ENCODE measurements around the gene CNNM4. TPM values are rescaled to one million over a fixed set of nuclear protein-coding genes. Genes with fewer than 3 reads are reported as not detected.
A peak's percentile ranks its signal among the peaks of the same experiment; 100 is the strongest.

The CNNM4 gene
- polyA plus RNA-seq, 4 donors, result 12.5 to 13.8 (median 13.2) TPM

DNA sequence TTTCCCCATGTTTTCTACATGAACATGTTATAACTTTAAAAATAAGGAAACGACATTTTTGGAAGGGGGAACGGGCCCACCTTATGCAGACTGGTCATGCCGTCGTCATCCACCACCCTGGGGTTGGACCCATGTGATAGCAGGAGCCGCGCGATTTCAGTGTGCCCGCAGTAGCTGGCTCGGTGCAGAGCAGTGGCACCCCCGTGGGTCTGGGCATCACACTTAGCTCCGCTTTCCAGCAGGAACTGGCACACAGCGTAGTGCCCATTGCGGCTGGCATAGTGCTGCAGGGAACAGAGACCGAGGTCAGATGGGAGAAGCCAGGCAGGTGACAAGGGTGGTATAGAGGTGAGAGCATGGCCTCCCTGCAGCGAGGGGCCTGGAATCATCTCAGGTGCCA lies 92.6 kb downstream of the CNNM4 start:
- DNase-seq (ENCODE audit: low read depth in 4 of 4, low spot score in 3 of 4), result no peak

DNA sequence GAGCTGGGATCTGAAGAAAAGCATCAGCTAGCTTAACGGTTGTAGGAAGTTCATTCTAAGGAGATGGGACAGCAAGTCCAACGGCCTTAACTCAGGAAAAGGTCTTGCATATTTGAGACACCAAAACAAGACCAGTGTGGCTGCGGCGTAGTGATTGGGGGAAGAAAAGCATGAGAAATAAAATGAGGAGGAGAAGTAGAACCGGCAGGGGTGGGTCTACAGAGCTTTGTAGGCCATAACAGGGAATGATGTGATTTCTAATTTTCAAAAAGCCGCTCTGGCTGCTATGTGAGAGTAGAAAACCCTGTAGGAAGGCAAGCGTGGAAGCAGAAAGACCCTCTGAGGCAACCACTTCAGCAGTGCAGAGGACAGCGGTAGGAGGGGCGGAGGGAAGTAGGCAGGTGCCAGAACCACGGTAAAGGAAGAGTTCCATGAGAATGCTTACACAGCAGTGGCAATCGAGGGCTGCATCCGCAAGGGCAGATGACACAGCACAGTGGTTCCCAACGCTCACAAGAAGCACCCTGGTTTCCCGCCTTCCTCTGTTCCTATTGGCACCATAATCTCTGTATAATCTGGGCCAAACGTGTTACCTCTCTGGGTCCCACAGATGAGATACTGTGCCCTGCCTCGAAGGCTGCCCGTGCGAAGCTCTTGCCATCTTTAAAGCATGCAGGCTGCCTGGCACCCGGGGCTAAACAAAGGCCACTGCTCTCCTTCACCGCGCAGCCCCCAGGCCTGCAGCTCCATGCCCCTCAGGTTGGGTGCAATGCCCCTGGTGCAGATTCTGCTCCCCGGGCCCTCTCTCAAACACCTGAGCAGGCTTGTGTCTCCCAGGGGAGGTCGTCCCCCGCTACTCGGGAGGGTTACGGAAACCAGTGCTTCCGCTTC lies 96.3 kb downstream of the CNNM4 start:
- no peak for DNase-seq (ENCODE audit: low read depth in 4 of 4, low spot score in 3 of 4)

DNA sequence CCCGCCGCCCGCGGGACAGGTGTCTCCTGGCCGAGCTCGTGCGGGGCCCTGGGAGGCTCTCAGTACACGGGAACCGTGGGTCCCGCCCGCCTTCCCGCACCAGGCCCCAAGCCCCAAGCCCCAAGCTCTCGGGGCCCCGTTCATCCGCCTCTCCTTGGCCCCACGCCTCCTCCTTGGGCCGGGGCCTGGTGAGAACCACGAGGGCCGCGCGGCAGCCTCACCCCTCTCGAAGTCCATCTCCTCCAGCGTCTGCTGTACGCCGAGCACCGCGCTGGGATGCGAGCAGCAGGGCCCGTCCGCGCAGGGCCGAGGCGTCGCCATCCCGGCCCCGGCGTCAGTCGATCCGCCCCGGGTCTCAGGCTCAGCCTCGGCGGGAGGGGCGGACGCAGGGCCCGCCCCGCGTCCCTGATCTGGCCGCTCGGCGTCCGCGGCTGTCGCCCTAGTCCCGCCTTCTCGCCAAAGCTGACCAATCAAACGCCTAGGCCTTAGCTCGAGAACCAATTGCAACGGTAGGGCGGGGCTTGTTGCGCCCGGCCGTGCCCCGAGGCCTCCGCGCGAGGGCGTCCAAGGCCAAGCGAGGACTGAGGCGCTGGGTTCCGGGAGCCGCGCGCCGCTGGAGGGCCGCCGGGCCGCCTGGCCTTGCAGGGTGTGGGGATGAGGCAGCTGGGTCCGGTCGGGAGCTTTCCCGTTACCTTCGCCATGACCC lies 97.1 kb downstream of the CNNM4 start, which contains the start of gene ANKRD39:
TSS of gene ANKRD39 (minus strand) at position 350 of the 706 bp plus-strand sequence. CDS start at position 321, 29 bp downstream.
- DNase-seq (ENCODE audit: low read depth in 4 of 4, low spot score in 3 of 4), result peak; percentile 97 to 99 (median 99)

DNA sequence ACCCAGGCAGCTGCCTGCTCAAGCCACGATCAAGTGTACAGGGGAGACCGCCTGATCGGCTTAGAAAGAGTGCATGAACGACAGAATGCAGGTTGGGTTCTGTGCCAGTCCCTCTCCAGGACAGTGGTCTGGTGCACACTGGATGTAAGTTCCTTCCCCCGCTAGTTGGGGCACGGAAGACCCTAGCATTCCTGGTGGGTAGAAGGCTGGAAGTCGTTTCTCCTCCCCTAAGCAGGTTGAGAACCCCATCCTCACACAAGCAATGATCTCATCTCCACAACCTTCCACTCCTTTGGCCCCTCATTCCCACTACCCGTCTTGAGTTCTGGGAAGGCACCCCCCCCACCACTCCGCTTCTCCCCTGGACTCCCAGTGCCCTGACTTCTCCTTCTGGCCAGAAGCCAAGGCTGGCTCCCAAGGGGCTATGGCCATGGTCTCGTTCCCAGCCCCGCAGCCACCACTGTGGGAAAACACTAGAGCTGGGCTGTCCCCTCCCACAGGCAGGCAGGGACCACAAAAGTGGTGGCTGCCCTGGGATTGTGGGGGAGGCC lies 98.5 kb downstream of the CNNM4 start:
- no peak for DNase-seq (ENCODE audit: low read depth in 4 of 4, low spot score in 3 of 4)

DNA sequence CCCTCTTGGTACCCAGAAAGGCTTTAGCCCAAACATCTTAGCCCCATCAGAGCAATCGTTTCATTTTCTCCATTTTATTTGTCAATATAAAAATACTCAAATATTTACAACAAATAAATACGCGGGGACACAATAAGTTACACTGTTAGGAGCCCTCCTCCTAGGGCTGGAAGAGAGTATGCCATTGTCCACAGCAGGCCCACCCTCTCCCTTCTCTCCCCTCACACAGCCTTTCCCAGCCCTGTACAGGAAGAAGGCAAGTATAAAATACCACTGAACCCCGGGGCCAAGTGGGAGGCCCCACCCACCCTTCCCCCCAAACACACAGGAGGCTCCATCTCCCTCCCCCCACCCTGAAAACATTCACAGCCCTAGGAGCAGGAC lies 99.0 kb downstream of the CNNM4 start:
- no peak for DNase-seq (ENCODE audit: low read depth in 4 of 4, low spot score in 3 of 4)

DNA sequence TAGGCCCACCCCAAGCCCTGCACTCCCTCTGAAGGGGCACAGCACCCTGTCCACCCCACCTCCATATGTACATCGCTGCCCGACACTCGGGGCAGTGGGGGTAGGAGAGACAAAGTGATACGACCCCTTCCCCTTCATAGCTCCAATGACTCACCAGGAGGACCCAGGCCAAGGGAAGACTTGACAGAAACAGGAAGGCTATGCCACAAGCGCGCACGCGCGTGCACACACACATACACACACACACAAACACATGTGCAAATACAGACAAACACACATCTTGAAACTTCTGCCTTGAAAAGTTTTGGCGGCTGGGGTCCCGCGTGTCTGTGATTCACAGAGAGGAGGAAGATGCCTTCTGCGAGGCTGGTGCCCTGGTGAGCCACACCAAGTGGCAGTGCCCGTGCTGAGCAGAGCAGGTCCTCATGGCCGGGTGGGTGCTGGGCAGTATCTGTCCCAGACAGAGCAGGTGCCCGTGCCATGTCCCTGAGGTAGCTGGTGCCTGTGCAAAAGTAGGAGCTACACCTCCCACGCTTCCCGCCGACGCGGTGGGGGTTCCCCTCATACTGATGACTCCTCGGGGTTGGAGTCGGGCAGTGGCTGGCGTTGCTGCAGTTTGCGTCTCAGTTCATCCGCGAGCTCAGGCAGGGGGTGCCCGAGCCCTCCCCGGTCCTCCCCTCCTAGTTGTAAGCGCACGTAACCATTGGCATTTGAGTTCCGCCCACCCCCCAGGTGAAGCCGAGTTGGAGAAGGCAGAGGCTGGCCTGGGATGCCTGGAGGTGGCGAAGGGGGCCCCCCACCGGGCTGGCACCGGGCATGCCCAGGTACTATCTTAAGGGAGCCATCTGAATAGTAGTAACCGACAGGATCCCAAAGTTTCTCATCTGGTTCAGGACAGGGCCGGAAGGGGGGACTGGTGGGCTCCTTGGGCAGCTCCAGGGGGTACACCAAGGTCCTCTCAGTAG lies 99.6 kb downstream of the CNNM4 start:
- DNase-seq (ENCODE audit: low read depth in 4 of 4, low spot score in 3 of 4), result no peak

DNA sequence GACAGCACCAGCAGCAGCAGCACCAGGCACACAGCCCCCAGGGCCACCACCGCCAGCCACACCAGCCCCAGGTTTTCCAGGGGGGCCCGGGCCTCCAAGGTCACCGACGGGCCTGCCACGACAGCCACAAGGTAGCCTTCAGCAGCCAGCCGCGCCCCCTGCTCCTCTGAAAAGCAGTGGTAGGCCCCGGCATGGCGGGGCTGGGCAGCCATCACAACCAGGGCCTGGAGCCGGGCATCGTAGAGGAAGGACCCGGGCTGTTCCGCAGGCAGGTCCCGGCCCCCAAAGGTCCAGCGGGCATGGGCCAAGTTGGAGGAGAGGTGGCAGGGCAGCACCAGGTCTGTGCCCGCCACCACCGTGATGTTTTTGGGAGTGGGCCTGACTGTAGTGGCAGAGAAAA lies 100.4 kb downstream of the CNNM4 start:
- no peak for DNase-seq (ENCODE audit: low read depth in 4 of 4, low spot score in 3 of 4)

Other genes starting within 250 kb of the CNNM4 start
- 1 to 10 TPM; 4.7 to 5.7 (median 4.9) TPM for gene ARID5A, start 224.2 kb upstream of the CNNM4 start, polyA plus RNA-seq (ENCODE audit: insufficient read length in 4 of 4)
- 10 to 100 TPM; 53.3 to 59.9 (median 54.7) TPM for gene KANSL3, start 122.6 kb upstream of the CNNM4 start, polyA plus RNA-seq (ENCODE audit: insufficient read length in 4 of 4)
- 1 to 10 TPM in 3 of 4 donors, under 1 TPM in 1; 0.82 to 1.2 (median 1.1) TPM for gene FER1L5, start 118.1 kb upstream of the CNNM4 start, polyA plus RNA-seq (ENCODE audit: insufficient read length in 4 of 4)
- gene LMAN2L, start 20.8 kb upstream of the CNNM4 start, polyA plus RNA-seq (ENCODE audit: insufficient read length in 4 of 4), result 10 to 100 TPM; 49.9 to 55.7 (median 52.3) TPM
- 10 to 100 TPM; 29.5 to 40.1 (median 32.7) TPM for gene CNNM3, start 55.4 kb downstream of the CNNM4 start, polyA plus RNA-seq (ENCODE audit: insufficient read length in 4 of 4)
- gene ANKRD23, start 83.1 kb downstream of the CNNM4 start, polyA plus RNA-seq (ENCODE audit: insufficient read length in 4 of 4), result 1 to 10 TPM; 3.8 to 4.7 (median 3.9) TPM
- gene ANKRD39, start 97.1 kb downstream of the CNNM4 start, polyA plus RNA-seq (ENCODE audit: insufficient read length in 4 of 4), result 10 to 100 TPM in 1 of 4 donors, 1 to 10 TPM in 3; 7.5 to 10.4 (median 8.4) TPM
- gene SEMA4C, start 109.2 kb downstream of the CNNM4 start, polyA plus RNA-seq (ENCODE audit: insufficient read length in 4 of 4), result 10 to 100 TPM; 36.2 to 43.0 (median 38.0) TPM
- gene FAM178B, start 225.7 kb downstream of the CNNM4 start, polyA plus RNA-seq (ENCODE audit: insufficient read length in 4 of 4), result under 1 TPM; 0.24 to 0.73 (median 0.44) TPM